ENCODE results near the gene CUL2. TPM values are rescaled to one million over a fixed set of nuclear protein-coding genes. Genes with fewer than 3 reads are reported as not detected.
A peak's percentile ranks its signal among the peaks of the same experiment; 100 is the strongest.

Gene CUL2
- polyA plus RNA-seq, 1 of the 3 experiments (the other 2 are of a cell fraction): 13.1 TPM

DNA sequence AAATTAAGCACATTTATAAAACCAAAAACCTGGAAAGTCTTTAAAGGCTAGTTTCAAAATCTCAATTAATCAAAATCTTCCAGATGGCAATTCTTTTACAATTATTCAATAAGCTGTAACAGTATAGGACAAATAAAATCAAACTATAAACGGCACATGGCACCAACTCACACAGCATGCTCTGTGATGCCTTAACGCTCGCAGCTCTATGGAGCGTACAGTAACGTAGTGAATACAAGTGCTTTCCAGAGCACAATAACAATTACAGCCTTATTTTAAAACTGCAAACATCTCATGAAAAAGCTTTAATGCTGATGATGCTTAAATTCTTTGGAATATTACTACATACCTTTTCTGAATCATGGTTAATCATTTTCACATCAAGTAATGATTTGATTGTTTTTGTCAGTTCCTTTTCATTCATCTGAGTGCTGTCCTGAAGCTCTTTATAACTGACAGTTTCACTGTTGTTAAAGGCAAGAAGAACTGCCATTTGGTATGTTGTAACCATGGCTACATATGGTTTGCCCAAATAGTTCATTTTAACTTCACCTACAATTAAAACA is 74.2 kb downstream of the CUL2 start:
- Histone ChIP-seq H3K4me2 (no peak overlapping the region), H3K9me3 (no peaks in the 10 kb centered on the region), H4K20me1 (ENCODE audit: insufficient read depth) (no peaks in the 10 kb centered on the region), H3K79me2 (ENCODE audit: insufficient read depth) (no peaks in the 10 kb centered on the region), H3F3A (replicated peaks; ENCODE audit: insufficient read depth) (peaks cover 7% of the 10 kb centered on the region), H3K27me3 (ENCODE audit: insufficient read depth) (no peaks in the 10 kb centered on the region), H3K27ac (ENCODE audit: low read depth in 2 of 2, low read length in 1 of 2) (no peak overlapping the region), H2AFZ (ENCODE audit: low read depth) (no peak overlapping the region), H3K36me3 (replicated peaks in 1 of 2; ENCODE audit: control insufficient read depth in 1 of 2, insufficient read depth in 2 of 2, low read length in 1 of 2) (peaks cover 22 to 40% of the 10 kb centered on the region in 2 experiments), H3K4me1 (ENCODE audit: control insufficient read depth in 1 of 2, insufficient read depth in 2 of 2, low read depth in 1 of 2, low read length in 1 of 2) (peaks cover 0 to 4% of the 10 kb centered on the region in 2 experiments; a peak in 1 of 4 replicates), H3K4me3 (ENCODE audit: low read depth in 2 of 2, low read length in 1 of 2) (no peak overlapping the region), H3K9ac (no peak overlapping the region), H3K9me2 (no peaks in the 10 kb centered on the region)
- no peak for DNase-seq
- ChIA-PET POLR2A (no interaction called here), CTCF (no interaction called here)
- 95% methylated on average over 5 of the region's 5 CpGs for WGBS (ENCODE audit: low lambda C conversion rate)
- TF ChIP-seq GATA2 (CRISPR knock-in tag; IDR thresholded peaks at IDR 0.05) (no peak), ZBTB33 (IDR thresholded peaks at IDR 0.05; ENCODE audit: borderline replicate concordance, low read depth) (no peak), RCOR1 (IDR thresholded peaks at IDR 0.05; ENCODE audit: low read length) (no peak), SMC3 (IDR thresholded peaks at IDR 0.05; ENCODE audit: low read depth, low read length) (no peak), PBX3 (IDR thresholded peaks at IDR 0.05) (0 out of 2 replicates have a peak, but pooled peaks have one; percentile 3)

- 96% methylated on average over 8 of the region's 8 CpGs for WGBS (ENCODE audit: low lambda C conversion rate)
- Histone ChIP-seq H3K9me3 (no peaks in the 10 kb centered on the region), H3K4me2 (no peak overlapping the region), H3K79me2 (ENCODE audit: insufficient read depth) (no peaks in the 10 kb centered on the region), H3K27ac (ENCODE audit: low read depth in 2 of 2, low read length in 1 of 2) (no peak overlapping the region), H2AFZ (ENCODE audit: low read depth) (no peak overlapping the region), H3K4me1 (ENCODE audit: control insufficient read depth in 1 of 2, insufficient read depth in 2 of 2, low read depth in 1 of 2, low read length in 1 of 2) (peaks cover 0 to 4% of the 10 kb centered on the region in 2 experiments; a peak in 1 of 4 replicates), H3K9ac (no peak overlapping the region), H3K27me3 (ENCODE audit: insufficient read depth) (no peaks in the 10 kb centered on the region), H3K9me2 (no peaks in the 10 kb centered on the region), H3K36me3 (replicated peaks in 1 of 2; ENCODE audit: control insufficient read depth in 1 of 2, insufficient read depth in 2 of 2, low read length in 1 of 2) (peaks cover 36 to 57% of the 10 kb centered on the region in 2 experiments), H3K4me3 (ENCODE audit: low read depth in 2 of 2, low read length in 1 of 2) (no peak overlapping the region), H3F3A (replicated peaks; ENCODE audit: insufficient read depth) (peaks cover 12% of the 10 kb centered on the region), H4K20me1 (ENCODE audit: insufficient read depth) (no peaks in the 10 kb centered on the region)
- POLR2A ChIA-PET: no interaction called here
- DNase-seq: no peak
- TF ChIP-seq, protein P1, sequence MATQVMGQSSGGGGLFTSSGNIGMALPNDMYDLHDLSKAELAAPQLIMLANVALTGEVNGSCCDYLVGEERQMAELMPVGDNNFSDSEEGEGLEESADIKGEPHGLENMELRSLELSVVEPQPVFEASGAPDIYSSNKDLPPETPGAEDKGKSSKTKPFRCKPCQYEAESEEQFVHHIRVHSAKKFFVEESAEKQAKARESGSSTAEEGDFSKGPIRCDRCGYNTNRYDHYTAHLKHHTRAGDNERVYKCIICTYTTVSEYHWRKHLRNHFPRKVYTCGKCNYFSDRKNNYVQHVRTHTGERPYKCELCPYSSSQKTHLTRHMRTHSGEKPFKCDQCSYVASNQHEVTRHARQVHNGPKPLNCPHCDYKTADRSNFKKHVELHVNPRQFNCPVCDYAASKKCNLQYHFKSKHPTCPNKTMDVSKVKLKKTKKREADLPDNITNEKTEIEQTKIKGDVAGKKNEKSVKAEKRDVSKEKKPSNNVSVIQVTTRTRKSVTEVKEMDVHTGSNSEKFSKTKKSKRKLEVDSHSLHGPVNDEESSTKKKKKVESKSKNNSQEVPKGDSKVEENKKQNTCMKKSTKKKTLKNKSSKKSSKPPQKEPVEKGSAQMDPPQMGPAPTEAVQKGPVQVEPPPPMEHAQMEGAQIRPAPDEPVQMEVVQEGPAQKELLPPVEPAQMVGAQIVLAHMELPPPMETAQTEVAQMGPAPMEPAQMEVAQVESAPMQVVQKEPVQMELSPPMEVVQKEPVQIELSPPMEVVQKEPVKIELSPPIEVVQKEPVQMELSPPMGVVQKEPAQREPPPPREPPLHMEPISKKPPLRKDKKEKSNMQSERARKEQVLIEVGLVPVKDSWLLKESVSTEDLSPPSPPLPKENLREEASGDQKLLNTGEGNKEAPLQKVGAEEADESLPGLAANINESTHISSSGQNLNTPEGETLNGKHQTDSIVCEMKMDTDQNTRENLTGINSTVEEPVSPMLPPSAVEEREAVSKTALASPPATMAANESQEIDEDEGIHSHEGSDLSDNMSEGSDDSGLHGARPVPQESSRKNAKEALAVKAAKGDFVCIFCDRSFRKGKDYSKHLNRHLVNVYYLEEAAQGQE (IDR thresholded peaks at IDR 0.05; ENCODE audit: low read depth, low read length): no peak
- TF ChIP-seq FOSL2 (IDR thresholded peaks at IDR 0.05; ENCODE audit: borderline replicate concordance, low read depth) (no peak), YY1 (IDR thresholded peaks at IDR 0.05; ENCODE audit: low read depth) (no peak), SIN3A (IDR thresholded peaks at IDR 0.05; ENCODE audit: borderline replicate concordance, low read depth, low read length) (no peak), FOXJ3 (CRISPR knock-in tag; IDR thresholded peaks at IDR 0.05) (no peak), PBX3 (IDR thresholded peaks at IDR 0.05) (no peak), USF1 (IDR thresholded peaks at IDR 0.05; ENCODE audit: borderline replicate concordance, low read depth) (no peak), RXRA (IDR thresholded peaks at IDR 0.05; ENCODE audit: borderline replicate concordance, low read depth) (no peak)
- CTCF ChIA-PET: no interaction called here
Measured at GRCh38 chr10:35012781-35013180, 77.4 kb downstream of the CUL2 start.

Data from SK-N-SH (cell line).